A549 treated with dexamethasone at 1 μM for 4 hours (cell line): ENCODE data around the gene PTPN6. TPM values are rescaled to one million over a fixed set of nuclear protein-coding genes. Genes with fewer than 3 reads are reported as not detected.

ENCODE experiments used
- total RNA-seq: library from RNA; stranded (reverse); fragments of 200-300 nt; extraction: Qiagen RNA extraction; gene quantifications from 5 replicates; pipeline ENCODE4 v1.2.3, GENCODE V29; 2022

Gene PTPN6
- 6.6 to 14.6 TPM (median 11.5 TPM) in 5 replicates for total RNA-seq

GRCh38 chr12:6950811-6951540 is at the start of gene PTPN6:
TSS of gene PTPN6 (plus strand) at chr12:6951356. CDS start at chr12:6951513, 157 bp downstream.

DNA sequence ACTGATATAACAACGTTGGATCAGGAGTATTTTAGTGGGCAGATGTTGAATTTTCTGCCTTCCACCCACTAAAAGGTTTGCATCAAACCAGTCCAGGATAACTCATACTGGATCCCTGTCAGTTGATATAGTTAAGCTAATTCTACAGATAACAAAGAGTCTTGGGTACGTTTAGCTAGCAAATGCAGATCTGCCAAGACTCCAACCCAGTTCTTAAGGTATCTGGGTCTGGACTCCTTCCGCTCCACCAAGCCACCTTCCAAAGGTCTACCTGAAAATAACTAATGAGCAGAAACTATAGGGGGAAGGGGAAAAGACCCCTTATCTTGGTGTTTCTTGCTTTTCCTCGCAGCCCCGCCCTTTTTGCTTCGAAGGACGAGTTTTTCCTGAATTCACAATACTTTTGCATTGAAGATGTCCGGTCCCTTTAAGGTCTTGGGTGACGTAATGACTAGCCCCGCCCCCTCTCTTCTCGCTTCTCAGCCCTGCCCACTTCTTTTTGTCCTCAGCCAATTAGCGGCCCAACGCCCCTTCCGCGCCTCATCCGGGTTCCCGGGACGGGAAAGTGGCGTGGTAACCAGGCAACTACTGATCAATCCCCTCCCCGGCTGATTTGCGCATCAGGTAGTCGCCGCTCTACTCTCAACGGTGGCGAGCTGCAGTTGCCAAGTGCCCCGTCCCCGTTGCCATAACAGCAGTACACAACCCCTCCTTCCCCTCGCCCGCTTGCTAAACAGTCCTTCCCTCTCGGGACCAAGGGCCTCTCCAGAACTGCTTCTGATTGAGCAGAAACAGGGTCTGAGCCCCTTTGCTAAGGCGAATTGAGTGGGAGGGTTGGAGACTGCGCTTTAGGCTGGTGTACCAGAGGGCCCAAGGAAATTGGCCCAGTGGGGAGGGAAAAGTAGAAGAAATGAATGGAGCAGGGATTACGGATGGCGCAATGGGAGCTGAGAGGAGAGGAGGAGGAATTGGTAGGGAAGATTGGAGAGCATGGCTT is 46.6 kb upstream of the PTPN6 start, which contains the start of gene LRRC23:
Gene LRRC23, plus strand, starts transcription at position 543 of the 997 bp plus-strand sequence. CDS start 812 bp downstream, outside the sequence.

DNA sequence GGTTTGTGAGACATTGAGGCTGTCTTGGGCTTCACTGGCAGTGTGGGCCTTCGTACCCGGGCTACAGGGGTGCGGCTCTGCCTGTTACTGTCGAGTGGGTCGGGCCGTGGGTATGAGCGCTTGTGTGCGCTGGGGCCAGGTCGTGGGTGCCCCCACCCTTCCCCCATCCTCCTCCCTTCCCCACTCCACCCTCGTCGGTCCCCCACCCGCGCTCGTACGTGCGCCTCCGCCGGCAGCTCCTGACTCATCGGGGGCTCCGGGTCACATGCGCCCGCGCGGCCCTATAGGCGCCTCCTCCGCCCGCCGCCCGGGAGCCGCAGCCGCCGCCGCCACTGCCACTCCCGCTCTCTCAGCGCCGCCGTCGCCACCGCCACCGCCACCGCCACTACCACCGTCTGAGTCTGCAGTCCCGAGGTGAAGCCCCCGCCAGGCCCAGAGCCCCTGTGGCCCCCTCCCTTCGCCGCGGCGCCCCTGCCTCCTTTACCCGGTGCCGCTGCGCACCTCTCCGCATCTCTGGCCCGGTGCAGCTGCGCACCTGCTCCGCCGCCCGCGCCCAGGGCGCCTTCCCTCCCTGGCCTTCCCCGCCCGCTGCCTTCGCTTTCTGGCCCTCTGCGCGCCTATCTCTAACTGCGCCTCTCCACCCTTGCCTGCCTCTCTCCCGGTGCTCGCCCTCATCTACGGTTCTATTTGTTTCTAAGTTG is 36.8 kb upstream of the PTPN6 start, which contains the start of gene ENO2:
Gene ENO2, plus strand, starts transcription at position 335 of the 701 bp plus-strand sequence. CDS start 1,253 bp downstream, outside the sequence.

GRCh38 chr12:6927379-6928021 is 23.7 kb upstream of the PTPN6 start, which contains the start of gene ATN1:
TSS of gene ATN1 (plus strand) at chr12:6927959. CDS start at chr12:6934002, 6,043 bp downstream.

DNA sequence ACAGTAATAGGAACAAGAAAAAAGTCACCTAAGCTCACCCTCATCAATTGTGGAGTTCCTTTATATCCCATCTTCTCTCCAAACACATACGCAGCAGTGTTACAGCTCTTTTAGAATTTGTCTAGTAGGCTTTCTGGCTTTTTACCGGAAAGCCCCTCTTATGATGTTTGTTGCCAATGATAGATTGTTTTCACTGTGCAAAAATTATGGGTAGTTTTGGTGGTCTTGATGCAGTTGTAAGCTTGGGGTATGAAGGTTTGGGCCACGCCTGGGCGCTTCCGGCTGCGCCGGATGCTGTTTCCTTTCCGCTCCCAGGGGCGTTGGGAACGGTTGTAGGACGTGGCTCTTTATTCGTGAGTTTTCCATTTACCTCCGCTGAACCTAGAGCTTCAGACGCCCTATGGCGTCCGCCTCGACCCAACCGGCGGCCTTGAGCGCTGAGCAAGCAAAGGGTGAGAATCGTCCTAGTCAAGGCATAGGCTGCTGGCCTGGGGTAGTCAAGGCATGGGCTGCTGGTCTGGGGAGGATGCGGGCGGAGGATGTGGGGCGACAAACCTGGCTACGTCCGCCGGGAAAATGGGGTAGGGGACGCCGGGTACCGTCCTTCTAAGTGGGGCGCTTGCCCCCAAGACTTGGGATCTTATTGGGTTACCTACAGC is 7.3 kb upstream of the PTPN6 start, which contains the start of the genes C12orf57 and RNU7-1:
Gene C12orf57, plus strand, starts transcription at position 301 of the 659 bp plus-strand sequence. Its CDS starts 100 bp downstream, at position 401.
Gene RNU7-1, plus strand, starts transcription at position 95 of the 659 bp plus-strand sequence.

Other genes with a start within 250 kb of the PTPN6 start
- gene COPS7A, start 227.3 kb upstream of the PTPN6 start, total RNA-seq = 46.5 to 53.0 TPM (median 52.7 TPM) in 5 replicates
- 252 to 307 TPM (median 297 TPM) in 5 replicates for gene MLF2, start 198.2 kb upstream of the PTPN6 start, total RNA-seq
- gene PTMS, start 185.0 kb upstream of the PTPN6 start, total RNA-seq = 661 to 1,016 TPM (median 1,000 TPM) in 5 replicates
- gene LAG3, start 178.8 kb upstream of the PTPN6 start, total RNA-seq = 0.56 to 1.7 TPM (median 1.3 TPM) in 5 replicates
- not detected in 5 replicates for gene CD4, start 161.8 kb upstream of the PTPN6 start, total RNA-seq
- gene GPR162, start 129.5 kb upstream of the PTPN6 start, total RNA-seq = 0.29 to 0.64 TPM (median 0.41 TPM) in 5 replicates
- gene P3H3, start 122.9 kb upstream of the PTPN6 start, total RNA-seq = 19.9 to 28.7 TPM (median 24.8 TPM) in 5 replicates
- 0.59 to 2.3 TPM (median 1.5 TPM) in 5 replicates for gene GNB3, start 110.4 kb upstream of the PTPN6 start, total RNA-seq
- 66.7 to 77.6 TPM (median 68.2 TPM) in 5 replicates for gene CDCA3, start 100.1 kb upstream of the PTPN6 start, total RNA-seq
- gene USP5, start 99.2 kb upstream of the PTPN6 start, total RNA-seq = 75.1 to 101 TPM (median 89.8 TPM) in 5 replicates
- gene TPI1, start 83.8 kb upstream of the PTPN6 start, total RNA-seq = 1,541 to 1,693 TPM (median 1,645 TPM) in 5 replicates
- 26.1 to 33.1 TPM (median 31.8 TPM) in 5 replicates for gene SPSB2, start 78.1 kb upstream of the PTPN6 start, total RNA-seq
- 16.4 to 19.6 TPM (median 17.6 TPM) in 5 replicates for gene LRRC23, start 46.5 kb upstream of the PTPN6 start, total RNA-seq
- gene ENO2, start 36.8 kb upstream of the PTPN6 start, total RNA-seq = 28.2 to 31.8 TPM (median 30.8 TPM) in 5 replicates
- gene ATN1, start 23.4 kb upstream of the PTPN6 start, total RNA-seq = 38.8 to 85.5 TPM (median 83.0 TPM) in 5 replicates
- not detected in 5 replicates for gene RNU7-1, start 7.5 kb upstream of the PTPN6 start, total RNA-seq
- 252 to 292 TPM (median 272 TPM) in 5 replicates for gene C12orf57, start 7.3 kb upstream of the PTPN6 start, total RNA-seq
- 294 to 330 TPM (median 316 TPM) in 5 replicates for gene PHB2, start 19.3 kb downstream of the PTPN6 start, total RNA-seq
- gene EMG1, start 19.6 kb downstream of the PTPN6 start, total RNA-seq = 54.7 to 69.8 TPM (median 56.2 TPM) in 5 replicates
- 27.2 to 32.0 TPM (median 29.9 TPM) in 5 replicates for gene LPCAT3, start 67.1 kb downstream of the PTPN6 start, total RNA-seq
- 41.7 to 58.5 TPM (median 47.4 TPM) in 5 replicates for gene C1S, start 109.4 kb downstream of the PTPN6 start, total RNA-seq
- gene C1R, start 141.1 kb downstream of the PTPN6 start, total RNA-seq = 29.1 to 42.2 TPM (median 30.1 TPM) in 5 replicates
- 11.7 to 15.7 TPM (median 13.7 TPM) in 5 replicates for gene C1RL, start 157.9 kb downstream of the PTPN6 start, total RNA-seq
- gene RBP5, start 177.5 kb downstream of the PTPN6 start, total RNA-seq = 0.08 to 0.14 TPM in 2 of 5 replicates, not detected in the others
- 8.5 to 16.6 TPM (median 14.8 TPM) in 5 replicates for gene CLSTN3, start 179.0 kb downstream of the PTPN6 start, total RNA-seq
- 23.8 to 29.3 TPM (median 28.5 TPM) in 5 replicates for gene PEX5, start 238.3 kb downstream of the PTPN6 start, total RNA-seq